HepG2 (cell line): ENCODE measurements around the gene COL25A1. TPM values are rescaled to one million over a fixed set of nuclear protein-coding genes. Genes with fewer than 3 reads are reported as not detected.

Experiments
- ATAC-seq: fragments of 200-7000 bp; cut with Tn5 transposase; 3 replicates; pipeline ENCODE4 v1.9.1; 2020; ENCODE audit warnings: mild to moderate bottlenecking, moderate library complexity
- BruUV-seq: library from RNA; stranded (reverse); fragments of 400-500 nt; replicated peaks from 2 replicates; lab custom pipeline; 2021; lab: Mats Ljungman, UMichigan
- CTCF ChIA-PET: fragments of 300-600 bp; formaldehyde crosslinking; extraction: SDS; loops from one replicate; lab custom pipeline; 2021; ENCODE audit warnings: low total read pairs, inconsistent platforms, low intra/inter-chr PET ratio; lab: Yijun Ruan, JAX
- POLR2A ChIA-PET: fragments of 350-600 bp; sonication (Branson Sonifier 250); formaldehyde crosslinking; loops from one replicate; lab custom pipeline; 2020; ENCODE audit warnings: antibody characterized with exemption, inconsistent platforms; lab: Yijun Ruan, JAX
- DNase-seq: peaks from one replicate; pipeline ENCODE4 v3.0.0-alpha.2; 2015; ENCODE audit warnings: low spot score
- FAIRE-seq: peaks from 3 replicates; lab custom pipeline; 2011; peaks lifted over from hg19 to GRCh38; lab: Jason Lieb, UNC
- H2AFZ ChIP-seq: one replicate; pipeline ENCODE4 v1.6.1; 2011; ENCODE audit warnings: low read length, inconsistent platforms
- H3K27ac ChIP-seq: fragments of 300-600 bp; 3 replicates; pipeline ENCODE4 v1.8.0; 2011; ENCODE audit warnings: mixed run types, mild to moderate bottlenecking, mixed read lengths, low read length, inconsistent platforms; ENCODE audit not compliant: insufficient read depth; ENCODE audit errors: extremely low read length
- H3K27me3 ChIP-seq, 2 experiments: fragments of 200-600 bp in 1 of 2; 2 replicates in 1 of 2; 3 replicates in 1 of 2; pipeline versions ENCODE4 v1.6.0 to v1.8.0; 2011; ENCODE audit warnings: low read length in 2 of 2, mild to moderate bottlenecking in 2 of 2, moderate library complexity in 2 of 2, inconsistent platforms in 1 of 2; ENCODE audit not compliant: insufficient read depth in 2 of 2, control insufficient read depth in 1 of 2
- H3K36me3 ChIP-seq, 2 experiments: fragments of 200-600 bp in 1 of 2; replicated peaks in 1 of 2; 2 replicates in 1 of 2; 3 replicates in 1 of 2; pipeline versions ENCODE4 v1.5.1 to v1.8.0; 2011; ENCODE audit warnings: low read length in 2 of 2, inconsistent platforms in 1 of 2; ENCODE audit not compliant: insufficient read depth in 2 of 2, control insufficient read depth in 1 of 2
- H3K4me1 ChIP-seq: 2 replicates; pipeline ENCODE4 v1.5.1; 2012; ENCODE audit warnings: low read length, inconsistent platforms; ENCODE audit not compliant: insufficient read depth
- H3K4me2 ChIP-seq: 2 replicates; pipeline ENCODE4 v1.6.0; 2011; ENCODE audit warnings: low read depth, low read length, inconsistent platforms
- H3K4me3 ChIP-seq, 3 experiments: fragments of 200-600 bp in 1 of 3; sonication (generic), shearing (Covaris generic) in 1 of 3; replicated peaks in 1 of 3; 2 replicates each; pipeline ENCODE4 v1.5.1; 2011 to 2016; ENCODE audit warnings: low read length in 3 of 3, inconsistent platforms in 2 of 3, low read depth in 2 of 3, mild to moderate bottlenecking in 2 of 3, control low read depth in 1 of 3, mixed read lengths in 1 of 3; ENCODE audit not compliant: insufficient read depth in 1 of 3
- H3K79me2 ChIP-seq: one replicate; pipeline ENCODE4 v1.6.1; 2011; ENCODE audit warnings: low read length, inconsistent platforms; ENCODE audit not compliant: insufficient read depth
- H3K9ac ChIP-seq: 2 replicates; pipeline ENCODE4 v1.6.0; 2011; ENCODE audit warnings: mild to moderate bottlenecking, low read depth, low read length, inconsistent platforms; ENCODE audit not compliant: insufficient read depth
- H3K9me3 ChIP-seq: 2 replicates; pipeline ENCODE4 v1.5.1; 2012; ENCODE audit warnings: mild to moderate bottlenecking, low read length
- H4K20me1 ChIP-seq: 2 replicates; pipeline ENCODE4 v1.6.0; 2011; ENCODE audit warnings: inconsistent platforms, mild to moderate bottlenecking, low read length, moderate library complexity; ENCODE audit not compliant: insufficient read depth
- ERF ChIP-seq: IDR thresholded peaks from 2 replicates; pipeline ENCODE4 v1.6.1; 2018; ENCODE audit warnings: missing biosample characterization, missing genetic modification reagents
- FOXK2 ChIP-seq: fragments of 450-650 bp; IDR thresholded peaks from 2 replicates; pipeline ENCODE4 v1.6.1; 2016
- GATAD1 ChIP-seq: IDR thresholded peaks from 2 replicates; pipeline ENCODE4 v1.6.1; 2016; ENCODE audit warnings: missing genetic modification reagents, missing compliant biosample characterization
- NFKB2 ChIP-seq: sonication (generic); formaldehyde crosslinking; IDR thresholded peaks from 2 replicates; pipeline ENCODE4 v1.4.0; 2020; ENCODE audit warnings: missing genetic modification reagents, borderline replicate concordance
- POLR2AphosphoS2 ChIP-seq: IDR thresholded peaks from 2 replicates; pipeline ENCODE4 v1.6.1; 2011; ENCODE audit warnings: low read depth, low read length, improper control_type of control experiment
- ZC3H13 ChIP-seq: sonication (generic); formaldehyde crosslinking; IDR thresholded peaks from 2 replicates; pipeline ENCODE4 v1.8.1; 2023; ENCODE audit warnings: mild to moderate bottlenecking, missing genetic modification reagents, moderate library complexity
- ZNF432 ChIP-seq: sonication (generic); formaldehyde crosslinking; IDR thresholded peaks from 2 replicates; pipeline ENCODE4 v1.5.0; 2020; ENCODE audit warnings: missing genetic modification reagents, mild to moderate bottlenecking, borderline replicate concordance
- WGBS: methylation state at CpG from one replicate; pipeline ENCODE4 v1.1.6; 2017; ENCODE audit warnings: low lambda C conversion rate; 5-methylcytosine and 5-hydroxymethylcytosine counted together
- in situ Hi-C: cut with HindIII; loops from 2 replicates; pipeline ENCODE4 v1.10.0; 2017; ENCODE audit warnings: low pct_unique_long_range_greater_than_20kb; ENCODE audit not compliant: extremely low pct_ligation_motif_present
- intact Hi-C: fragments of 100-400 bp; cut with micrococcal nuclease; formaldehyde crosslinking; loops from one replicate; pipeline ENCODE4 v1.10.0; 2022; ENCODE audit not compliant: unreplicated experiment
- polyA plus RNA-seq, 8 experiments: library from polyadenylated mRNA; depleted of rRNA in 3 of 8; stranded (reverse) in 7 of 8; unstranded in 1 of 8; fragments of >200 nt; fragmentation: Illumina TruSeq in 4 of 8; extraction: Trizol in 4 of 8; gene quantifications; 2 replicates each; pipeline versions ENCODE4 v1.2.1 to v1.2.3, GENCODE V29; 2011 to 2016; ENCODE audit warnings: low read depth in 4 of 8, missing spikeins in 1 of 8, mixed read lengths in 1 of 8; ENCODE audit not compliant: insufficient read depth in 1 of 8
- total RNA-seq, 5 experiments: library from RNA; depleted of rRNA; stranded (reverse); fragments of >200 nt; fragmentation: Illumina TruSeq; extraction: Trizol; gene quantifications; 2 replicates each; pipeline ENCODE4 v1.2.3, GENCODE V29; 2016; ENCODE audit warnings: low read depth in 1 of 5
- TF ChIP-seq, protein P1 (sequence below): sonication (generic); formaldehyde crosslinking; IDR thresholded peaks from 2 replicates; pipeline ENCODE4 v1.4.0; 2020; ENCODE audit warnings: mild to moderate bottlenecking, missing genetic modification reagents

The COL25A1 gene
- total and polyA plus RNA-seq, 2 of the 13 experiments (the other 11 are each of a cell fraction or from before 2014, with no cell fraction given), result not detected

DNA sequence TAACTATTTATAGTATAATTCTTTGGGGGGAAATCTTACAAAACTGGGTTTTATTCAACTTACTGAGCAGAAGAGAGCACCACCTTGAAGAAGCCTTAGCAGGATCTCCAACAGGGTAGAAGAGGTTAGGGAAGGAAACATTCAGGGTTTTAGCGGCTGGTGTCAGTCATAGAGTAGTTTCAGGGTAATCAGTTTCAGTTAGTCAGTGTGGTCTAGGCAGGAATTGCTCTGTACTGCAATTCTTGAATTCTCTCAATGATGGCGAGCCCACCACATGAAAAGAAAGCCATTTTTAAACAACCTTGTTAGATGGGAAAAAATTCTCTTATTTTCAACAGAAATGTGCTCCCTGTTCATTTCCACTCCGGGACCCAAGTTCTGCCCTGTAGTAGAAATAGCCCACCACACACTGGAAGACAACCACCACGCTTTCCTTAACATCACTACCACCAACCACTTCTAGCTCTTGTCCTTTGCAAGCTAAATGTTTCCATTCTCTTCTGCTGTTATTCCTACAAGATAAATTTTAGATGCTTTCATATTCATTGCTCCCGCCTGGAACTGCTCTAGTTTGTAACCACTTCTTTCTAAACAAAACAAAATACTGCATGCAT, 25.9 kb downstream of the COL25A1 start:
- no peaks in the 10 kb centered on the region for H3K27me3 ChIP-seq
- no peak overlapping the region for H3K9ac ChIP-seq
- no peaks in the 10 kb centered on the region for H3K4me1 ChIP-seq
- in situ Hi-C loops, result no loop called here
- no peak for DNase-seq
- no peak for ATAC-seq
- TF ChIP-seq FOXK2 (no peak), ZNF432 (CRISPR knock-in tag) (no peak), ZC3H13 (CRISPR knock-in tag) (no peak), NFKB2 (CRISPR knock-in tag) (no peak), POLR2AphosphoS2 (no peak), GATAD1 (CRISPR knock-in tag) (no peak), ERF (CRISPR knock-in tag) (no peak)
- TF ChIP-seq, protein P1, sequence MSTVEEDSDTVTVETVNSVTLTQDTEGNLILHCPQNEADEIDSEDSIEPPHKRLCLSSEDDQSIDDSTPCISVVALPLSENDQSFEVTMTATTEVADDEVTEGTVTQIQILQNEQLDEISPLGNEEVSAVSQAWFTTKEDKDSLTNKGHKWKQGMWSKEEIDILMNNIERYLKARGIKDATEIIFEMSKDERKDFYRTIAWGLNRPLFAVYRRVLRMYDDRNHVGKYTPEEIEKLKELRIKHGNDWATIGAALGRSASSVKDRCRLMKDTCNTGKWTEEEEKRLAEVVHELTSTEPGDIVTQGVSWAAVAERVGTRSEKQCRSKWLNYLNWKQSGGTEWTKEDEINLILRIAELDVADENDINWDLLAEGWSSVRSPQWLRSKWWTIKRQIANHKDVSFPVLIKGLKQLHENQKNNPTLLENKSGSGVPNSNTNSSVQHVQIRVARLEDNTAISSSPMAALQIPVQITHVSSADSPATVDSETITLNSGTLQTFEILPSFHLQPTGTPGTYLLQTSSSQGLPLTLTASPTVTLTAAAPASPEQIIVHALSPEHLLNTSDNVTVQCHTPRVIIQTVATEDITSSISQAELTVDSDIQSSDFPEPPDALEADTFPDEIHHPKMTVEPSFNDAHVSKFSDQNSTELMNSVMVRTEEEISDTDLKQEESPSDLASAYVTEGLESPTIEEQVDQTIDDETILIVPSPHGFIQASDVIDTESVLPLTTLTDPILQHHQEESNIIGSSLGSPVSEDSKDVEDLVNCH (CRISPR knock-in tag), result no peak
- H2AFZ ChIP-seq, result no peak overlapping the region
- CTCF ChIA-PET, result no interaction called here
- no TSS peak for BruUV-seq
- WGBS, result 5% methylated on average over 5 of the region's 5 CpGs
- no peak overlapping the region for H3K4me2 ChIP-seq
- no peaks in the 10 kb centered on the region for H4K20me1 ChIP-seq
- intact Hi-C loops, result no loop called here
- FAIRE-seq, result no peak
- no peak overlapping the region for H3K27ac ChIP-seq
- H3K9me3 ChIP-seq, result no peaks in the 10 kb centered on the region
- POLR2A ChIA-PET, result no interaction called here
- no peaks in the 10 kb centered on the region for H3K36me3 ChIP-seq
- no peaks in the 10 kb centered on the region for H3K79me2 ChIP-seq
- no peak overlapping the region for H3K4me3 ChIP-seq
